Cardiac fibroblast (primary cell): ENCODE results near the gene BMI1.
A peak's percentile ranks its signal among the peaks of the same experiment; 100 is the strongest.

ENCODE experiments used
- DNase-seq, 2 donors: peaks; one replicate each; pipeline versions ENCODE4 v3.0.0 to v3.0.0-alpha.2; 2010; ENCODE audit warnings: low read depth in 2 of 2
- H3K4me3 ChIP-seq, 2 donors: replicated peaks in 1 of 2; 1 replicate in 1 of 2; 2 replicates in 1 of 2; pipeline ENCODE4 v1.5.1; 2011; ENCODE audit warnings: low read depth in 2 of 2, low read length in 2 of 2, mild to moderate bottlenecking in 2 of 2, moderate library complexity in 1 of 2
- CTCF ChIP-seq: IDR thresholded peaks from one replicate; pipeline ENCODE4 v1.5.1; 2011; ENCODE audit warnings: low read depth, mild to moderate bottlenecking, low read length, inconsistent platforms

The BMI1 gene

GRCh38 chr10:22372917-22373316, 52.0 kb downstream of the BMI1 start:
- DNase-seq, result peak in 1 of 2 donors; percentile 19

GRCh38 chr10:22374489-22375126, 53.7 kb downstream of the BMI1 start:
- no peak overlapping the region for H3K4me3 ChIP-seq
- DNase-seq, result no peak
- TF ChIP-seq CTCF, result no peak

More at GRCh38 chr10:22372917-22373316, 52.0 kb downstream of the BMI1 start:
- no peak overlapping the region for H3K4me3 ChIP-seq
- TF ChIP-seq CTCF, result no peak

GRCh38 chr10:22379059-22379458, 58.2 kb downstream of the BMI1 start:
- DNase-seq, result no peak

More at GRCh38 chr10:22379059-22379458, 58.2 kb downstream of the BMI1 start:
- TF ChIP-seq CTCF, result no peak
- H3K4me3 ChIP-seq, result no peak overlapping the region
